ENCODE measurements around the gene GABRB1. TPM values are rescaled to one million over a fixed set of nuclear protein-coding genes. Genes with fewer than 3 reads are reported as not detected.

GABRB1 gene
- total and polyA plus RNA-seq, 2 of the 8 experiments (the other 6 are each of a cell fraction or from before 2014, with no cell fraction given) = 0.22 to 0.38 TPM

GRCh38 chr4:47054130-47054529, 22.8 kb downstream of the GABRB1 start (continued):
- TF ChIP-seq CHD7 (IDR thresholded peaks at IDR 0.05; ENCODE audit: insufficient replicate concordance, low read length) = no peak
- no peak for TF ChIP-seq PHF8 (conservative IDR thresholded peaks at IDR 0.05; ENCODE audit: low read depth, low read length)
- no peak for TF ChIP-seq TCF12 (IDR thresholded peaks at IDR 0.05; ENCODE audit: low read depth, low read length)
- TF ChIP-seq E2F6 (IDR thresholded peaks at IDR 0.05) = no peak
- TF ChIP-seq RNF2 (IDR thresholded peaks at IDR 0.05; ENCODE audit: borderline replicate concordance, low read depth, low read length, missing control alignments, poor library complexity, severe bottlenecking) = no peak
- TF ChIP-seq USF2 (IDR thresholded peaks at IDR 0.05; ENCODE audit: low read length) = no peak
- no peak for TF ChIP-seq EP300 (IDR thresholded peaks at IDR 0.05; ENCODE audit: borderline replicate concordance in 1 of 2, low read depth in 2 of 2, low read length in 2 of 2)
- TF ChIP-seq SIRT6 (IDR thresholded peaks at IDR 0.05; ENCODE audit: low read length) = no peak
- TF ChIP-seq BRCA1 (IDR thresholded peaks at IDR 0.05; ENCODE audit: low read depth, low read length) = no peak

Data from H1 (cell line).